K562 (cell line): ENCODE measurements around the gene C1orf21. TPM values are rescaled to one million over a fixed set of nuclear protein-coding genes. Genes with fewer than 3 reads are reported as not detected.

ENCODE experiments used
- ATAC-seq: fragments of 200-7000 bp; cut with Tn5 transposase; 3 replicates; pipeline ENCODE4 v1.9.1; 2020; ENCODE audit warnings: moderate library complexity
- BruUV-seq: library from RNA; stranded (reverse); fragments of 400-500 nt; replicated peaks from 2 replicates; lab custom pipeline; 2021; lab: Mats Ljungman, UMichigan
- CTCF ChIA-PET: fragments of 300-600 bp; formaldehyde crosslinking; extraction: SDS; loops from one replicate; lab custom pipeline; 2021; ENCODE audit warnings: low intra/inter-chr PET ratio; lab: Yijun Ruan, JAX
- POLR2A ChIA-PET: fragments of 300-600, 350-650 bp; sonication (Branson Sonifier 250); formaldehyde crosslinking; extraction: SDS; loops from one replicate; lab custom pipeline; 2021; ENCODE audit warnings: antibody characterized with exemption, inconsistent platforms; lab: Yijun Ruan, JAX
- DNase-seq, 4 experiments: peaks; one replicate each; pipeline versions ENCODE4 v3.0.0 to v3.0.0-alpha.2; 2011 to 2018; ENCODE audit warnings: low spot score in 3 of 4, mixed read lengths in 3 of 4; ENCODE audit errors: extremely low read depth in 1 of 4
- FAIRE-seq: peaks from 2 replicates; lab custom pipeline; 2011; peaks lifted over from hg19 to GRCh38; lab: Jason Lieb, UNC
- H2AFZ ChIP-seq: 2 replicates; pipeline ENCODE4 v1.6.0; 2011; ENCODE audit warnings: low read depth, low read length, control low read depth, inconsistent platforms
- H3K27ac ChIP-seq: fragments of 200-600 bp; 3 replicates; pipeline ENCODE4 v1.8.0; 2011; ENCODE audit warnings: low read depth, mild to moderate bottlenecking, control low read depth, inconsistent platforms, low read length, moderate library complexity, mixed read lengths; ENCODE audit errors: extremely low read depth
- H3K27me3 ChIP-seq, 2 experiments: fragments of 300-600 bp in 1 of 2; 2 replicates in 1 of 2; 3 replicates in 1 of 2; pipeline versions ENCODE4 v1.6.0 to v1.8.0; 2011; ENCODE audit warnings: inconsistent platforms in 2 of 2, low read length in 2 of 2, mild to moderate bottlenecking in 1 of 2, mixed read lengths in 1 of 2, moderate library complexity in 1 of 2; ENCODE audit not compliant: control insufficient read depth in 2 of 2, insufficient read depth in 2 of 2
- H3K36me3 ChIP-seq: fragments of 300-600 bp; 3 replicates; pipeline ENCODE4 v1.8.0; 2011; ENCODE audit warnings: mild to moderate bottlenecking, low read length, inconsistent platforms; ENCODE audit not compliant: control insufficient read depth, insufficient read depth
- H3K4me1 ChIP-seq, 2 experiments: fragments of 200-600 bp in 1 of 2; replicated peaks in 1 of 2; 2 replicates in 1 of 2; 3 replicates in 1 of 2; pipeline versions ENCODE4 v1.5.1 to v1.8.0; 2011; ENCODE audit warnings: inconsistent platforms in 2 of 2, low read length in 2 of 2, mild to moderate bottlenecking in 1 of 2, mixed read lengths in 1 of 2, moderate library complexity in 1 of 2; ENCODE audit not compliant: control insufficient read depth in 2 of 2, insufficient read depth in 2 of 2
- H3K4me2 ChIP-seq: 2 replicates; pipeline ENCODE4 v1.6.1; 2011; ENCODE audit warnings: low read length, control low read depth, inconsistent platforms, mixed read lengths; ENCODE audit not compliant: insufficient read depth
- H3K4me3 ChIP-seq: fragments of 200-600 bp; sonication (generic), shearing (Covaris generic); 2 replicates; pipeline ENCODE4 v1.5.1; 2016; ENCODE audit warnings: control low read depth, inconsistent platforms
- H3K79me2 ChIP-seq: fragments of 200-600 bp; 3 replicates; pipeline ENCODE4 v1.8.0; 2011; ENCODE audit warnings: low read length, inconsistent platforms; ENCODE audit not compliant: control insufficient read depth, insufficient read depth
- H3K9ac ChIP-seq, 2 experiments: 2 replicates each; pipeline versions ENCODE4 v1.6.0 to v1.6.1; 2011; ENCODE audit warnings: low read depth in 2 of 2, low read length in 2 of 2, control low read depth in 1 of 2, inconsistent platforms in 1 of 2, mild to moderate bottlenecking in 1 of 2, mixed read lengths in 1 of 2; ENCODE audit not compliant: insufficient read depth in 1 of 2
- H3K9me1 ChIP-seq: one replicate; pipeline ENCODE4 v1.6.0; 2011; ENCODE audit warnings: inconsistent platforms, mild to moderate bottlenecking, low read length, moderate library complexity; ENCODE audit not compliant: control insufficient read depth, insufficient read depth
- H3K9me3 ChIP-seq: replicated peaks from 2 replicates; pipeline ENCODE4 v1.5.1; 2011; ENCODE audit warnings: low read depth, low read length, inconsistent platforms; ENCODE audit not compliant: control insufficient read depth, insufficient read depth
- H4K20me1 ChIP-seq: replicated peaks from 2 replicates; pipeline ENCODE4 v1.6.1; 2011; ENCODE audit warnings: low read length, inconsistent platforms, mixed read lengths; ENCODE audit not compliant: control insufficient read depth, insufficient read depth
- CREBBP ChIP-seq: IDR thresholded peaks from one replicate; pipeline ENCODE4 v1.6.1; 2012; ENCODE audit warnings: low read depth, mild to moderate bottlenecking, control low read depth, inconsistent platforms, low read length
- SAP30 ChIP-seq: fragments of 200-600 bp; sonication (generic); IDR thresholded peaks from 2 replicates; pipeline ENCODE4 v1.6.1; 2012; ENCODE audit warnings: borderline replicate concordance, low read depth, mild to moderate bottlenecking, moderate library complexity, low read length, control low read depth, inconsistent platforms; ENCODE audit not compliant: insufficient read depth, poor library complexity, severe bottlenecking
- SOX6 ChIP-seq: fragments of 450-650 bp; IDR thresholded peaks from 2 replicates; pipeline ENCODE4 v1.6.1; 2014; ENCODE audit warnings: mild to moderate bottlenecking
- XRCC5 ChIP-seq: fragments of 200-400 bp; formaldehyde crosslinking; IDR thresholded peaks from 2 replicates; pipeline ENCODE4 v1.6.1; 2017; ENCODE audit warnings: low read depth, mild to moderate bottlenecking, low read length
- WGBS: fragments of 100-300 bp; shearing (Covaris generic); methylation state at CpG from one replicate; pipeline ENCODE4 v1.1.6; 2016; ENCODE audit warnings: low coverage, mixed read lengths; ENCODE audit not compliant: insufficient coverage; ENCODE audit errors: missing lambda C conversion rate; 5-methylcytosine and 5-hydroxymethylcytosine counted together
- in situ Hi-C: fragments of 300-500 bp; cut with MboI; formaldehyde crosslinking; loops from 4 replicates; pipeline ENCODE4 v1.15.0; 2018; ENCODE audit warnings: inconsistent platforms, mixed read lengths
- intact Hi-C: fragments of 100-400 bp; cut with micrococcal nuclease; formaldehyde crosslinking; loops from 2 replicates; pipeline ENCODE4 v1.14.2; 2022
- polyA plus RNA-seq, 8 experiments: library from polyadenylated mRNA; depleted of rRNA in 4 of 8; stranded (reverse) in 5 of 8; unstranded in 3 of 8; fragments of >200 nt; fragmentation: Nextera tagmentation in 2 of 8; fragmentation: Illumina TruSeq in 1 of 8; extraction: Ambion mirVana in 2 of 8; extraction: Trizol in 1 of 8; gene quantifications; 2 replicates each; pipeline versions ENCODE4 v1.2.1 to v1.2.3, GENCODE V29; 2011 to 2014; ENCODE audit warnings: inconsistent platforms in 1 of 8, missing spikeins in 1 of 8
- total RNA-seq, 7 experiments: library from RNA; depleted of rRNA in 6 of 7; stranded (reverse); fragments of >200 nt in 6 of 7; fragmentation: Illumina TruSeq in 2 of 7; extraction: Trizol in 2 of 7; gene quantifications; 2 replicates each; pipeline versions ENCODE4 v1.2.1 to v1.2.3, GENCODE V29; 2011 to 2021; ENCODE audit warnings: low replicate concordance in 1 of 7
- TF ChIP-seq, protein P1 (sequence below): fragments of 250-450 bp; sonication (Bioruptor Pico); IDR thresholded peaks from 2 replicates; pipeline ENCODE4 v1.4.0; 2020
- TF ChIP-seq, protein P2 (sequence below): sonication (generic); formaldehyde crosslinking; IDR thresholded peaks from 2 replicates; pipeline ENCODE4 v1.8.0; 2022; ENCODE audit warnings: missing genetic modification reagents, mild to moderate bottlenecking, borderline replicate concordance
- TF ChIP-seq, protein P3 (sequence below): fragments of 450-650 bp; formaldehyde crosslinking; IDR thresholded peaks from 2 replicates; pipeline ENCODE4 v1.4.0; 2020; ENCODE audit warnings: mild to moderate bottlenecking, moderate library complexity
- TF ChIP-seq, protein P4 (sequence below): IDR thresholded peaks from 3 replicates; pipeline ENCODE4 v1.6.1; 2011; ENCODE audit warnings: borderline replicate concordance, mild to moderate bottlenecking; ENCODE audit not compliant: insufficient read length, insufficient read depth
- TF ChIP-seq, protein P5 (sequence below): fragments of 450-650 bp; IDR thresholded peaks from 2 replicates; pipeline ENCODE4 v1.6.1; 2017; ENCODE audit warnings: mild to moderate bottlenecking, moderate library complexity

C1orf21 gene
- total and polyA plus RNA-seq, 9 of the 15 experiments (the other 6 are each of a cell fraction or from before 2014, with no cell fraction given): under 0.01 to 0.31 (median 0.07) TPM

DNA sequence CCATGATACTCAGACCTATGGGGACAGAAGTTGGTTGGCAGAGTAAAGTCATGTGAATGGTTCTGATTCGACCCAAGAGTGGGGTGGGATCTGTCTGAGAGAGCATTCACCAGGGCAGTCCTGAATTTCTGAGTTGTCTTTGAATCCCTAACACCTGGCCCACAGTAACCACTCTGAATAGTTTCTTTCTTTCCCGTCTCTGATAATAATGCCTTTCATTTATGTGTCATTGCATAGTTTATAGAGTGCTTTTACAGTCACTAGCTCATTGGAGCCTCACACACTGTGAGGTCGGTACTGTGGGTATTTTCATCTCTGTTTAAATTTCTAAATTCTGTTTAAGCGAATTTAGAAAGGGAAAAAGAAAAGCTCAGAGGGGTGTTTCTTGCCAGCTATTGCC, 147.1 kb downstream of the C1orf21 start (continued):
- TF ChIP-seq, protein P1, sequence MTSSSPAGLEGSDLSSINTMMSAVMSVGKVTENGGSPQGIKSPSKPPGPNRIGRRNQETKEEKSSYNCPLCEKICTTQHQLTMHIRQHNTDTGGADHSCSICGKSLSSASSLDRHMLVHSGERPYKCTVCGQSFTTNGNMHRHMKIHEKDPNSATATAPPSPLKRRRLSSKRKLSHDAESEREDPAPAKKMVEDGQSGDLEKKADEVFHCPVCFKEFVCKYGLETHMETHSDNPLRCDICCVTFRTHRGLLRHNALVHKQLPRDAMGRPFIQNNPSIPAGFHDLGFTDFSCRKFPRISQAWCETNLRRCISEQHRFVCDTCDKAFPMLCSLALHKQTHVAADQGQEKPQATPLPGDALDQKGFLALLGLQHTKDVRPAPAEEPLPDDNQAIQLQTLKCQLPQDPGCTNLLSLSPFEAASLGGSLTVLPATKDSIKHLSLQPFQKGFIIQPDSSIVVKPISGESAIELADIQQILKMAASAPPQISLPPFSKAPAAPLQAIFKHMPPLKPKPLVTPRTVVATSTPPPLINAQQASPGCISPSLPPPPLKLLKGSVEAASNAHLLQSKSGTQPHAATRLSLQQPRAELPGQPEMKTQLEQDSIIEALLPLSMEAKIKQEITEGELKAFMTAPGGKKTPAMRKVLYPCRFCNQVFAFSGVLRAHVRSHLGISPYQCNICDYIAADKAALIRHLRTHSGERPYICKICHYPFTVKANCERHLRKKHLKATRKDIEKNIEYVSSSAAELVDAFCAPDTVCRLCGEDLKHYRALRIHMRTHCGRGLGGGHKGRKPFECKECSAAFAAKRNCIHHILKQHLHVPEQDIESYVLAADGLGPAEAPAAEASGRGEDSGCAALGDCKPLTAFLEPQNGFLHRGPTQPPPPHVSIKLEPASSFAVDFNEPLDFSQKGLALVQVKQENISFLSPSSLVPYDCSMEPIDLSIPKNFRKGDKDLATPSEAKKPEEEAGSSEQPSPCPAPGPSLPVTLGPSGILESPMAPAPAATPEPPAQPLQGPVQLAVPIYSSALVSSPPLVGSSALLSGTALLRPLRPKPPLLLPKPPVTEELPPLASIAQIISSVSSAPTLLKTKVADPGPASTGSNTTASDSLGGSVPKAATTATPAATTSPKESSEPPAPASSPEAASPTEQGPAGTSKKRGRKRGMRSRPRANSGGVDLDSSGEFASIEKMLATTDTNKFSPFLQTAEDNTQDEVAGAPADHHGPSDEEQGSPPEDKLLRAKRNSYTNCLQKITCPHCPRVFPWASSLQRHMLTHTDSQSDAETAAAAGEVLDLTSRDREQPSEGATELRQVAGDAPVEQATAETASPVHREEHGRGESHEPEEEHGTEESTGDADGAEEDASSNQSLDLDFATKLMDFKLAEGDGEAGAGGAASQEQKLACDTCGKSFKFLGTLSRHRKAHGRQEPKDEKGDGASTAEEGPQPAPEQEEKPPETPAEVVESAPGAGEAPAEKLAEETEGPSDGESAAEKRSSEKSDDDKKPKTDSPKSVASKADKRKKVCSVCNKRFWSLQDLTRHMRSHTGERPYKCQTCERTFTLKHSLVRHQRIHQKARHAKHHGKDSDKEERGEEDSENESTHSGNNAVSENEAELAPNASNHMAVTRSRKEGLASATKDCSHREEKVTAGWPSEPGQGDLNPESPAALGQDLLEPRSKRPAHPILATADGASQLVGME: no peak
- TF ChIP-seq, protein P2, sequence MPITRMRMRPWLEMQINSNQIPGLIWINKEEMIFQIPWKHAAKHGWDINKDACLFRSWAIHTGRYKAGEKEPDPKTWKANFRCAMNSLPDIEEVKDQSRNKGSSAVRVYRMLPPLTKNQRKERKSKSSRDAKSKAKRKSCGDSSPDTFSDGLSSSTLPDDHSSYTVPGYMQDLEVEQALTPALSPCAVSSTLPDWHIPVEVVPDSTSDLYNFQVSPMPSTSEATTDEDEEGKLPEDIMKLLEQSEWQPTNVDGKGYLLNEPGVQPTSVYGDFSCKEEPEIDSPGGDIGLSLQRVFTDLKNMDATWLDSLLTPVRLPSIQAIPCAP (CRISPR knock-in tag): no peak
- no peak for TF ChIP-seq CREBBP

DNA sequence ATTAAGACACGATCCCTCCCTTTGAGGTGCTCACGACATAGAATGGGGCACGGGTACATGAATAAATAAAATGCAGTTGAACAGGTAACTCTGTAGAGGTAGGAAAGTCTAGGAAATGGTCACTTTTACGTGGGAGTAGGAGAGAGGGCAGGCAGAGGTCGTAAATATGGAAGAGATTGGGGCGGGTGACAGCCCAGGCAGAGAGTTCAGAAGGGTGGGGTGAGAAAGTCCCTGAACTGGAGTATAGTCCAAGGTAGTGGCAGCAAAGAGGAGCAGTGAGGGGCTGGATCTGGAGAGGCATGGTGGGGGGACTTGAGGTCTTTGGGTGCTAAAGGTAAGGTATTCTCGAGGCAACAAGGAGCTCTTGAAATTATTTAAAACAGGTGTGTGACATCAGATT, 147.9 kb downstream of the C1orf21 start:
- H3K4me3 ChIP-seq: no peak overlapping the region
- H3K79me2 ChIP-seq: no peaks in the 10 kb centered on the region
- WGBS: under 1% methylated on average over 7 of the region's 7 CpGs
- intact Hi-C loops (no loop called here), in situ Hi-C loops (no loop called here)
- CTCF ChIA-PET: no interaction called here
- H3K4me1 ChIP-seq: no peaks in the 10 kb centered on the region
- BruUV-seq: no TSS peak
- H3K27ac ChIP-seq: no peak overlapping the region
- no peak overlapping the region for H2AFZ ChIP-seq
- DNase-seq (no peak), ATAC-seq (no peak), FAIRE-seq (no peak)
- H3K27me3 ChIP-seq: 0 out of 5 replicates have a peak, but pooled peaks cover 0 to 4% of the 10 kb centered on the region in 2 experiments
- no peaks in the 10 kb centered on the region for H3K36me3 ChIP-seq
- H3K9ac ChIP-seq: no peak overlapping the region
- H3K9me1 ChIP-seq: no peaks in the 10 kb centered on the region
- POLR2A ChIA-PET: interaction anchor here (0.5 kb wide), 1 partner anchor 66 kb away, joined by 4 read pairs; no protein-coding TSS in a partner anchor
- H4K20me1 ChIP-seq: no peaks in the 10 kb centered on the region
- H3K4me2 ChIP-seq: no peak overlapping the region
- H3K9me3 ChIP-seq: no peaks in the 10 kb centered on the region
- no peak for TF ChIP-seq XRCC5
- TF ChIP-seq, protein P3, sequence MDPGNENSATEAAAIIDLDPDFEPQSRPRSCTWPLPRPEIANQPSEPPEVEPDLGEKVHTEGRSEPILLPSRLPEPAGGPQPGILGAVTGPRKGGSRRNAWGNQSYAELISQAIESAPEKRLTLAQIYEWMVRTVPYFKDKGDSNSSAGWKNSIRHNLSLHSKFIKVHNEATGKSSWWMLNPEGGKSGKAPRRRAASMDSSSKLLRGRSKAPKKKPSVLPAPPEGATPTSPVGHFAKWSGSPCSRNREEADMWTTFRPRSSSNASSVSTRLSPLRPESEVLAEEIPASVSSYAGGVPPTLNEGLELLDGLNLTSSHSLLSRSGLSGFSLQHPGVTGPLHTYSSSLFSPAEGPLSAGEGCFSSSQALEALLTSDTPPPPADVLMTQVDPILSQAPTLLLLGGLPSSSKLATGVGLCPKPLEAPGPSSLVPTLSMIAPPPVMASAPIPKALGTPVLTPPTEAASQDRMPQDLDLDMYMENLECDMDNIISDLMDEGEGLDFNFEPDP (CRISPR knock-in tag): no peak
- no peak for TF ChIP-seq SAP30
- no peak for TF ChIP-seq SOX6
- TF ChIP-seq, protein P4, sequence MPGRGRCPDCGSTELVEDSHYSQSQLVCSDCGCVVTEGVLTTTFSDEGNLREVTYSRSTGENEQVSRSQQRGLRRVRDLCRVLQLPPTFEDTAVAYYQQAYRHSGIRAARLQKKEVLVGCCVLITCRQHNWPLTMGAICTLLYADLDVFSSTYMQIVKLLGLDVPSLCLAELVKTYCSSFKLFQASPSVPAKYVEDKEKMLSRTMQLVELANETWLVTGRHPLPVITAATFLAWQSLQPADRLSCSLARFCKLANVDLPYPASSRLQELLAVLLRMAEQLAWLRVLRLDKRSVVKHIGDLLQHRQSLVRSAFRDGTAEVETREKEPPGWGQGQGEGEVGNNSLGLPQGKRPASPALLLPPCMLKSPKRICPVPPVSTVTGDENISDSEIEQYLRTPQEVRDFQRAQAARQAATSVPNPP: no peak
- TF ChIP-seq, protein P5, sequence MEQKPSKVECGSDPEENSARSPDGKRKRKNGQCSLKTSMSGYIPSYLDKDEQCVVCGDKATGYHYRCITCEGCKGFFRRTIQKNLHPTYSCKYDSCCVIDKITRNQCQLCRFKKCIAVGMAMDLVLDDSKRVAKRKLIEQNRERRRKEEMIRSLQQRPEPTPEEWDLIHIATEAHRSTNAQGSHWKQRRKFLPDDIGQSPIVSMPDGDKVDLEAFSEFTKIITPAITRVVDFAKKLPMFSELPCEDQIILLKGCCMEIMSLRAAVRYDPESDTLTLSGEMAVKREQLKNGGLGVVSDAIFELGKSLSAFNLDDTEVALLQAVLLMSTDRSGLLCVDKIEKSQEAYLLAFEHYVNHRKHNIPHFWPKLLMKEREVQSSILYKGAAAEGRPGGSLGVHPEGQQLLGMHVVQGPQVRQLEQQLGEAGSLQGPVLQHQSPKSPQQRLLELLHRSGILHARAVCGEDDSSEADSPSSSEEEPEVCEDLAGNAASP: no peak
